Stimulated activated CD4-positive, alpha-beta T cell treated with anti-CD3 and anti-CD28 coated beads, Interleukin-1b, Interleukin-23, amount 100 ng/mL, for 48 hours (primary cell): ENCODE results near the gene RNASEH2A.

Experiments
- DNase-seq: peaks from one replicate; pipeline ENCODE4 v3.0.0-alpha.2; 2020

The RNASEH2A gene

GRCh38 chr19:12783291-12783848 lies 23.0 kb upstream of the RNASEH2A start:
- peak; percentile 83 for DNase-seq

- peak; percentile 15 for DNase-seq
Observed at GRCh38 chr19:12783849-12784393, 22.5 kb upstream of the RNASEH2A start.

GRCh38 chr19:12784394-12784870 lies 22.0 kb upstream of the RNASEH2A start:
- peak; percentile 27 for DNase-seq

GRCh38 chr19:12784871-12785430 lies 21.4 kb upstream of the RNASEH2A start:
- no peak for DNase-seq

- DNase-seq = no peak
Observed at GRCh38 chr19:12785431-12786031, 20.9 kb upstream of the RNASEH2A start.

- no peak for DNase-seq
Observed at GRCh38 chr19:12786141-12786870, 20.1 kb upstream of the RNASEH2A start.

GRCh38 chr19:12786952-12787351 lies 19.4 kb upstream of the RNASEH2A start:
- DNase-seq = no peak

- no peak for DNase-seq
Observed at GRCh38 chr19:12787458-12787857, 18.9 kb upstream of the RNASEH2A start.

GRCh38 chr19:12788042-12788681 lies 18.2 kb upstream of the RNASEH2A start:
- no peak for DNase-seq

- peak; percentile 37 for DNase-seq
Observed at GRCh38 chr19:12788682-12789097, 17.7 kb upstream of the RNASEH2A start.

- peak; percentile 41 for DNase-seq
Observed at GRCh38 chr19:12789098-12789903, 17.1 kb upstream of the RNASEH2A start.

- peak; percentile 98 for DNase-seq
Observed at GRCh38 chr19:12789904-12790619, 16.3 kb upstream of the RNASEH2A start.

- no peak for DNase-seq
Observed at GRCh38 chr19:12790628-12791344, 15.6 kb upstream of the RNASEH2A start.

- peak; percentile 97 for DNase-seq
Observed at GRCh38 chr19:12791345-12792050, 14.9 kb upstream of the RNASEH2A start, which contains the start of gene JUNB. TSS of gene JUNB (plus strand) at chr19:12791486. CDS start at chr19:12791772, 286 bp downstream.

- peak; percentile 84 for DNase-seq
Observed at GRCh38 chr19:12792051-12792852, 14.1 kb upstream of the RNASEH2A start.

- DNase-seq = no peak
Observed at GRCh38 chr19:12792853-12793289, 13.5 kb upstream of the RNASEH2A start.

GRCh38 chr19:12793290-12794195 lies 12.8 kb upstream of the RNASEH2A start:
- peak; percentile 93 for DNase-seq
